GM19463 (cell line): Measurements from ENCODE around the gene EPHA8.

ENCODE experiments used
- ATAC-seq: cut with Tn5 transposase; IDR thresholded peaks from one replicate; pipeline ENCODE4 v1.9.1; 2021; ENCODE audit warnings: mild to moderate bottlenecking, moderate library complexity; ENCODE audit not compliant: unreplicated experiment

The EPHA8 gene

GRCh38 chr1:22638476-22639234, 75.4 kb downstream of the EPHA8 start:
- no peak for ATAC-seq

- ATAC-seq: no peak
These were observed 76.0 kb downstream of the EPHA8 start for GRCh38 chr1:22639286-22639685.

GRCh38 chr1:22641247-22641646, 78.0 kb downstream of the EPHA8 start:
- ATAC-seq: no peak

- no peak for ATAC-seq
These were observed 78.8 kb downstream of the EPHA8 start for GRCh38 chr1:22641906-22642636.

- no peak for ATAC-seq
These were observed 80.1 kb downstream of the EPHA8 start, which contains the start of gene C1QC for GRCh38 chr1:22643381-22643780. C1QC (plus strand) TSS chr1:22643633; CDS start chr1:22644024, 391 bp downstream.

GRCh38 chr1:22643928-22644327, 80.6 kb downstream of the EPHA8 start:
- no peak for ATAC-seq

- ATAC-seq: no peak
These were observed 82.6 kb downstream of the EPHA8 start for GRCh38 chr1:22645931-22646330.

- ATAC-seq: no peak
These were observed 83.1 kb downstream of the EPHA8 start for GRCh38 chr1:22646384-22646783.

GRCh38 chr1:22650089-22650693, 86.9 kb downstream of the EPHA8 start:
- no peak for ATAC-seq

- ATAC-seq: no peak
These were observed 88.9 kb downstream of the EPHA8 start for GRCh38 chr1:22651941-22652856.

- no peak for ATAC-seq
These were observed 89.6 kb downstream of the EPHA8 start, which contains the start of gene C1QB for GRCh38 chr1:22652881-22653316. C1QB (plus strand) TSS chr1:22653236; CDS start chr1:22659463, 6,227 bp downstream.
